GM21619 (cell line): ENCODE results near the gene DXO.
"Not testable (repeated sequence)": the region's sequence is repeated elsewhere in the genome, so short reads cannot be mapped to it uniquely, and the experiment has no call there.

Experiments used
- ATAC-seq: cut with Tn5 transposase; IDR thresholded peaks from one replicate; pipeline ENCODE4 v1.9.1; 2021; ENCODE audit not compliant: unreplicated experiment

DXO gene

DNA sequence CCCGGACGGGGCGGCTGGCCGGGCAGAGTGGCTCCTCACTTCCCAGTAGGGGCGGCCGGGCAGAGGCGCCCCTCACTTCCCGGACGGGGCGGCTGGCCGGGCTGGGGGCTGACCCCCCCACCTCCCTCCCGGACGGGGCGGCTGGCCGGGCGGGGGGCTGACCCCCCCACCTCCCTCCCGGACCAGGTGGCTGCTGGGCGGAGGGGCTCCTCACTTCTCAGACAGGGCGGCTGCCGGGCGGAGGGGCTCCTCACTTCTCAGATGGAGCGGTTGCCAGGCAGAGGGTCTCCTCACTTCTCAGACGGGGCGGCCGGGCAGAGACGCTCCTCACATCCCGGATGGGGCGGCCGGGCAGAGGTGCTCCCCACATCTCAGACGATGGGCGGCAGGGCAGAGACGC, 39.8 kb downstream of the DXO start:
- not testable (repeated sequence) for ATAC-seq

GRCh38 chr6:31930962-31931361, 41.0 kb downstream of the DXO start:
- ATAC-seq = no peak

- no peak for ATAC-seq
Measured at GRCh38 chr6:31928672-31928939, 43.3 kb downstream of the DXO start.

DNA sequence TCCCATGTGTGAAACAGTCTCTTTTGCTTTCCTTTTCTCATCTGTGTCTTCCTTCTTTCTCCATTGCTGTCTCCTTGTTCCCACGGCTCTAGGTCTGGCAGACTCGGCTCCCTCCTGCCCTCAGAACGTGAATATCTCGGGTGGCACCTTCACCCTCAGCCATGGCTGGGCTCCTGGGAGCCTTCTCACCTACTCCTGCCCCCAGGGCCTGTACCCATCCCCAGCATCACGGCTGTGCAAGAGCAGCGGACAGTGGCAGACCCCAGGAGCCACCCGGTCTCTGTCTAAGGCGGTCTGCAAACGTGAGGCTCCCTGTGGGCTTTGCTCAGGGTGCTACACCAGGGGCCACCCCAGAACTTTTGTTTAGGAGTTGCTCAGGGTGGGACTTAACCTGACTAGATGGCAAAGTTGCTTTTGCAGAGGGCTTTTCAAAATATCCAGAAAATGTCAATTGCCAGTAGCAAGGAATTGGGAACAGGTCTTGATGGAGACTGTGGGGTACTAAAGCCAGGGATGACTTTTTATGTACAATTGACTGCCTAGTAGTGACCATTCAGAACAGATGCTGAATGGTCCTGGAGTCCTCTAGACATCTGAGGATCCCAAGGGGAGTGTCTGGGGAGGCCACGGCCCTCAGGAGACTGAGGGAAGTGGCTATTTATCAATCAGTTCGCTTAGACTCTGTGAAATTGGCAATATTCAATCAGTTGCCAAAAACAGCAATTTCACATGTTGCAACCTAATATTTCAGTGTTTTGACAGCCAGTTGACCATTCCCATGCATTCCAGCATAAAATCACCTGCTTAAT, 43.9 kb downstream of the DXO start:
- ATAC-seq = no peak

- no peak for ATAC-seq
Measured at GRCh38 chr6:31927242-31927862, 44.6 kb downstream of the DXO start, which contains the start of gene C2. Gene C2 (plus strand): TSS chr6:31927717. CDS start chr6:31927753, 36 bp downstream.

- no peak for ATAC-seq
Measured at GRCh38 chr6:31922942-31923341, 49.0 kb downstream of the DXO start.

- ATAC-seq = no peak
Measured at GRCh38 chr6:31920811-31921210, 51.1 kb downstream of the DXO start.
